A549 treated with Mapracorat at 1 μM for 4 hours (cell line): Measurements from ENCODE around the gene ARSD. TPM values are rescaled to one million over a fixed set of nuclear protein-coding genes. Genes with fewer than 3 reads are reported as not detected.

Experiments used
- total RNA-seq: library from RNA; stranded (reverse); fragments of 200-300 nt; extraction: Qiagen RNA extraction; gene quantifications from 5 replicates; pipeline ENCODE4 v1.2.3, GENCODE V29; 2022

ARSD gene, protein sequence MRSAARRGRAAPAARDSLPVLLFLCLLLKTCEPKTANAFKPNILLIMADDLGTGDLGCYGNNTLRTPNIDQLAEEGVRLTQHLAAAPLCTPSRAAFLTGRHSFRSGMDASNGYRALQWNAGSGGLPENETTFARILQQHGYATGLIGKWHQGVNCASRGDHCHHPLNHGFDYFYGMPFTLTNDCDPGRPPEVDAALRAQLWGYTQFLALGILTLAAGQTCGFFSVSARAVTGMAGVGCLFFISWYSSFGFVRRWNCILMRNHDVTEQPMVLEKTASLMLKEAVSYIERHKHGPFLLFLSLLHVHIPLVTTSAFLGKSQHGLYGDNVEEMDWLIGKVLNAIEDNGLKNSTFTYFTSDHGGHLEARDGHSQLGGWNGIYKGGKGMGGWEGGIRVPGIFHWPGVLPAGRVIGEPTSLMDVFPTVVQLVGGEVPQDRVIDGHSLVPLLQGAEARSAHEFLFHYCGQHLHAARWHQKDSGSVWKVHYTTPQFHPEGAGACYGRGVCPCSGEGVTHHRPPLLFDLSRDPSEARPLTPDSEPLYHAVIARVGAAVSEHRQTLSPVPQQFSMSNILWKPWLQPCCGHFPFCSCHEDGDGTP
- 12.0 to 15.0 TPM (median 13.8 TPM) in 5 replicates for total RNA-seq

DNA sequence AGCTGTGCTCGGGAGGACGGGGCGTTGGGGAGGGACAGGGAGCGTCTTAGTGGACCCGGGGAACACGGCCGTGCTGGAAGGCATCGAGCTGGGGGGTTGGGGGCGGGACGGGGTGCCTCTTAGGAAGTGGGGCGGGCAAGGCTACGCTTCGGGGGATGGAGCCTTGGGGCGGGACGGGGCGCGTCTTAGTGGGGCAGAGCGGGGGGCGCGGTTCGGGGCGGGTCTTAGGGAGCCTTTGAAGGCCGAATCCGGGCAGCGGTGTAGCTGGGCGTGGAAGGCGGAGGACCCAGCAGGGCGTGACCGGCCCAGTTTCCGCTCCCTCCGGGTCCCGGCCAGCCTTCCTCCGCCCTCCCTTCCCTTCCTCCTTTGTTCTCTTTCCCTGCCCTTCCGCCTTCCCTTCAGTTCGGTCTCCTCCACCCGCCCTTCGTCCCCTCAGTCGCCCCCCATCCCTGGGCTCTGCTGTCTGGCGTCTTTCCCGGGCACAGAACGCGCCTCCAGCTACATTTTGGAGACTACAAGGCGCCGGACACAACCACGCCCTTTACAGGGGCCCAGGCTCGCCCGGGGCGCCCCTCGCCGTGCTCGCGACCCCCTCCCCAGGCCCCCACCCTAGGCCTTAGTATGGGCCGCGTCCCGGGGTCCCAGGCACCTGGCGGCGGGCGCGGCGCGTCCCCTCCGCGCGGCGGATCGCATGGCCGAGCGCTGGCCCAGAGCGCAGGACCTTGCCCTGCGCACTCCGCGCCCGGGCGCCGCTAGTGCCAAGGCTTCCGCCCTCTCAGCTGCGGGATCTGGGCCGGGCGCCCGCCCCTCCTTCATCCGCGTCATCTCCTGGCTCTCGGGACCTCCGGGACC is at the start of gene ARSD:
Gene ARSD, minus strand, starts transcription at position 757 of the 852 bp plus-strand sequence. Its CDS starts 64 bp downstream, at position 693.

Other genes with a start within 250 kb of the ARSD start
- 298 to 311 TPM (median 304 TPM) in 5 replicates for gene CD99, start 238.0 kb downstream of the ARSD start, total RNA-seq
- not detected in 5 replicates for gene XG, start 177.3 kb downstream of the ARSD start, total RNA-seq
- 3.6 to 5.0 TPM (median 4.3 TPM) in 5 replicates for gene GYG2, start 100.4 kb downstream of the ARSD start, total RNA-seq
- not detected in 5 replicates for gene ARSH, start 77.2 kb upstream of the ARSD start, total RNA-seq
- not detected in 5 replicates for gene ARSF, start 112.1 kb upstream of the ARSD start, total RNA-seq